Fibroblast of skin of abdomen (primary cell): ENCODE measurements around the gene PIAS1.
"Not testable (repeated sequence)": the region's sequence is repeated elsewhere in the genome, so short reads cannot be mapped to it uniquely, and the experiment has no call there.

Source experiments
- DNase-seq: peaks from one replicate; pipeline ENCODE4 v3.0.0-alpha.2; 2013

PIAS1 gene

GRCh38 chr15:68126396-68126795, 72.3 kb downstream of the PIAS1 start:
- no peak for DNase-seq

GRCh38 chr15:68129072-68129471, 75.0 kb downstream of the PIAS1 start:
- no peak for DNase-seq

GRCh38 chr15:68130851-68131250, 76.7 kb downstream of the PIAS1 start:
- no peak for DNase-seq

- DNase-seq = no peak
Observed at GRCh38 chr15:68137096-68137495, 83.0 kb downstream of the PIAS1 start.

- no peak for DNase-seq
Observed at GRCh38 chr15:68143129-68143528, 89.0 kb downstream of the PIAS1 start.

- no peak for DNase-seq
Observed at GRCh38 chr15:68143785-68144184, 89.7 kb downstream of the PIAS1 start.

- no peak for DNase-seq
Observed at GRCh38 chr15:68145706-68146105, 91.6 kb downstream of the PIAS1 start.

- DNase-seq = no peak
Observed at GRCh38 chr15:68148039-68148438, 93.9 kb downstream of the PIAS1 start.

GRCh38 chr15:68149059-68149458, 94.9 kb downstream of the PIAS1 start:
- DNase-seq = peak; percentile 81

- no peak for DNase-seq
Observed at GRCh38 chr15:68150187-68150586, 96.1 kb downstream of the PIAS1 start.

GRCh38 chr15:68151277-68151676, 97.2 kb downstream of the PIAS1 start:
- DNase-seq = peak; percentile 13

- no peak for DNase-seq
Observed at GRCh38 chr15:68152342-68152741, 98.2 kb downstream of the PIAS1 start.

- peak; percentile 61 for DNase-seq
Observed at GRCh38 chr15:68154923-68155559, 100.9 kb downstream of the PIAS1 start.

GRCh38 chr15:68157074-68157473, 103.0 kb downstream of the PIAS1 start:
- DNase-seq = no peak

GRCh38 chr15:68158046-68158628, 104.0 kb downstream of the PIAS1 start:
- DNase-seq = peak; percentile 16

- DNase-seq = no peak
Observed at GRCh38 chr15:68163191-68163590, 109.1 kb downstream of the PIAS1 start.

GRCh38 chr15:68166847-68167246, 112.7 kb downstream of the PIAS1 start:
- no peak for DNase-seq

- DNase-seq = not testable (repeated sequence)
Observed at GRCh38 chr15:68172037-68172436, 117.9 kb downstream of the PIAS1 start.

GRCh38 chr15:68173119-68173518, 119.0 kb downstream of the PIAS1 start:
- DNase-seq = no peak

- no peak for DNase-seq
Observed at GRCh38 chr15:68175526-68175925, 121.4 kb downstream of the PIAS1 start.

- DNase-seq = peak; percentile 18
Observed at GRCh38 chr15:68176601-68177000, 122.5 kb downstream of the PIAS1 start.

GRCh38 chr15:68177742-68178141, 123.6 kb downstream of the PIAS1 start:
- DNase-seq = peak; percentile 22

GRCh38 chr15:68183616-68184315, 129.7 kb downstream of the PIAS1 start:
- peak; percentile 42 for DNase-seq
